ENCODE data around the gene ANXA9. TPM values are rescaled to one million over a fixed set of nuclear protein-coding genes. Genes with fewer than 3 reads are reported as not detected.

Gene ANXA9
- total RNA-seq, 1 experiment from 2014 or later: not detected

- no TSS peak for BruUV-seq (replicated peaks)
- intact Hi-C loops (cut with micrococcal nuclease; ENCODE audit: unreplicated experiment): no loop called here
- no peak for DNase-seq (ENCODE audit: low spot score)
- POLR2A ChIA-PET (ENCODE audit: low non-redundant PET): no interaction called here
- CTCF ChIA-PET: no interaction called here
- Histone ChIP-seq H3K27ac (ENCODE audit: low read depth, low read length, poor library complexity, severe bottlenecking) (no peak overlapping the region), H3K36me3 (ENCODE audit: insufficient read depth, low read length, poor library complexity, severe bottlenecking) (peaks cover 17% of the 10 kb centered on the region), H3K27me3 (replicated peaks; ENCODE audit: insufficient read depth, low read depth, low read length, poor library complexity) (no peaks in the 10 kb centered on the region), H3K4me1 (ENCODE audit: insufficient read depth, low read length, poor library complexity, severe bottlenecking) (no peaks in the 10 kb centered on the region), H3K9me3 (ENCODE audit: low read depth, low read length, poor library complexity, severe bottlenecking) (no peaks in the 10 kb centered on the region), H3K4me3 (ENCODE audit: low read depth, low read length, poor library complexity, severe bottlenecking) (no peak overlapping the region)
- TF ChIP-seq EZH2 (IDR thresholded peaks at IDR 0.05; ENCODE audit: borderline replicate concordance, low read depth, low read length, poor library complexity, severe bottlenecking) (no peak), CTCF (conservative IDR thresholded peaks at IDR 0.05; ENCODE audit: low read depth, low read length) (no peak)
These were observed 53.1 kb downstream of the ANXA9 start for GRCh38 chr1:151035167-151035566.

GRCh38 chr1:151036356-151036755, 54.3 kb downstream of the ANXA9 start, which contains the start of gene BNIPL:
TSS of gene BNIPL (plus strand) at chr1:151036586. CDS start at chr1:151036726, 140 bp downstream.
- TF ChIP-seq CTCF (conservative IDR thresholded peaks at IDR 0.05; ENCODE audit: low read depth, low read length) (no peak), EZH2 (IDR thresholded peaks at IDR 0.05; ENCODE audit: borderline replicate concordance, low read depth, low read length, poor library complexity, severe bottlenecking) (no peak)
- Histone ChIP-seq H3K36me3 (ENCODE audit: insufficient read depth, low read length, poor library complexity, severe bottlenecking) (peaks cover 11% of the 10 kb centered on the region), H3K4me1 (ENCODE audit: insufficient read depth, low read length, poor library complexity, severe bottlenecking) (no peaks in the 10 kb centered on the region), H3K9me3 (ENCODE audit: low read depth, low read length, poor library complexity, severe bottlenecking) (no peaks in the 10 kb centered on the region), H3K27ac (ENCODE audit: low read depth, low read length, poor library complexity, severe bottlenecking) (no peak within 1 kb of the TSS), H3K4me3 (ENCODE audit: low read depth, low read length, poor library complexity, severe bottlenecking) (no peak within 1 kb of the TSS), H3K27me3 (replicated peaks; ENCODE audit: insufficient read depth, low read depth, low read length, poor library complexity) (no peaks in the 10 kb centered on the region)
- intact Hi-C loops (cut with micrococcal nuclease; ENCODE audit: unreplicated experiment): no loop called here
- ChIA-PET CTCF (no interaction called here), POLR2A (ENCODE audit: low non-redundant PET) (no interaction called here)
- DNase-seq (ENCODE audit: low spot score): no peak
- no TSS peak for BruUV-seq (replicated peaks)

GRCh38 chr1:151037032-151037431, 54.9 kb downstream of the ANXA9 start:
- H3K27ac ChIP-seq (ENCODE audit: low read depth, low read length, poor library complexity, severe bottlenecking): no peak overlapping the region
- no peaks in the 10 kb centered on the region for H3K4me1 ChIP-seq (ENCODE audit: insufficient read depth, low read length, poor library complexity, severe bottlenecking)
- ChIA-PET POLR2A (ENCODE audit: low non-redundant PET) (no interaction called here), CTCF (no interaction called here)
- H3K36me3 ChIP-seq (ENCODE audit: insufficient read depth, low read length, poor library complexity, severe bottlenecking): peaks cover 11% of the 10 kb centered on the region
- H3K27me3 ChIP-seq (replicated peaks; ENCODE audit: insufficient read depth, low read depth, low read length, poor library complexity): no peaks in the 10 kb centered on the region
- no peak for DNase-seq (ENCODE audit: low spot score)
- intact Hi-C loops (cut with micrococcal nuclease; ENCODE audit: unreplicated experiment): no loop called here
- H3K9me3 ChIP-seq (ENCODE audit: low read depth, low read length, poor library complexity, severe bottlenecking): no peaks in the 10 kb centered on the region
- H3K4me3 ChIP-seq (ENCODE audit: low read depth, low read length, poor library complexity, severe bottlenecking): no peak overlapping the region
- BruUV-seq (replicated peaks): no TSS peak
- no peak for TF ChIP-seq EZH2 (IDR thresholded peaks at IDR 0.05; ENCODE audit: borderline replicate concordance, low read depth, low read length, poor library complexity, severe bottlenecking)
- no peak for TF ChIP-seq CTCF (conservative IDR thresholded peaks at IDR 0.05; ENCODE audit: low read depth, low read length)

Measured in A673 (cell line).